Measurements from ENCODE around the gene BOK. TPM values are rescaled to one million over a fixed set of nuclear protein-coding genes. Genes with fewer than 3 reads are reported as not detected.

BOK gene
- total and polyA plus RNA-seq, 2 donors: 2.5 to 5.1 TPM

DNA sequence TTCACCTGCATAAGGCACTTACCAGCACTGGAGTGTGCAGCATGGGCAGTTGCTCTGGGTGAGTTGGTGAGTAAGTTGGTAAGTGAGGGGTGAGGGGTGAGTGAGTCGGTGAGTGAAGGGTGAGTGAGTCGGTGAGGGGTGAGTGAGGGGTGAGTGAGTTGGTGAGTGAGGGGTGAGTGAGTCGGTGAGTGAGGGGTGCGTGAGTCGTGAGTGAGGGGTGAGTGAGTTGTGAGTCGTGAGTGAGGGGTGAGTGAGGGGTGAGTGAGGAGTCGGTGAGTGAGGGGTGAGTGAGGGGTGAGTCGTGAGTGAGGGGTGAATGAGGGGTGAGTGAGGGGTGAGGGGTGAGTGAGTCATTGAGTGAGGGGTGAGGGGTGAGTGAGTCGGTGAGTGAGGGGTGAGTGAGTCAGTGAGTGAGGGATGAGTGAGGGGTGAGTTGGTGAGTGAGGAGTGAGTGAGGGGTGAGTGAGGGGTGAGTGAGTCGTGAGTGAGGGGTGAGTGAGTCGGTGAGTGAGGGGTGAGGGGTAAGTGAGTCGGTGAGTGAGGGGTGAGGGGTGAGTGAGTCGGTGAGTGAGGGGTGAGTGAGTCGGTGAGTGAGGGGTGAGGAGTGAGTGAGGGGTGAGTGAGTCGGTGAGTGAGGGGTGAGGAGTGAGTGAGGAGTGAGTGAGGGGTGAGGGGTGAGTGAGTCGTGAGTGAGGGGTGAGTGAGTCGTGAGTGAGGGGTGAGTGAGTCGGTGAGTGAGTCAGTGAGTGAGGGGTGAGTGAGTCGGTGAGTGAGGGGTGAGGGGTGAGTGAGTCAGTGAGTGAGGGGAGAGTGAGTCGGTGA is 61.3 kb downstream of the BOK start:
- peaks cover 0 to 10% of the 10 kb centered on the region in 2 donors for H3K36me3 ChIP-seq (ENCODE audit: control insufficient read depth in 2 of 2, insufficient read depth in 2 of 2, low read length in 1 of 2)
- no peak overlapping the region for H3K27ac ChIP-seq (ENCODE audit: low read depth in 1 of 2, low read length in 1 of 2)
- WGBS: 97% methylated on average over 20 of the region's 20 CpGs
- H3K4me1 ChIP-seq (ENCODE audit: control insufficient read depth in 2 of 2, insufficient read depth in 2 of 2, low read length in 2 of 2): peaks cover 6 to 14% of the 10 kb centered on the region in 2 donors
- H3K4me3 ChIP-seq (ENCODE audit: low read length in 2 of 2): no peak overlapping the region
- H3K27me3 ChIP-seq (ENCODE audit: control insufficient read depth in 2 of 2, insufficient read depth in 1 of 2, low read length in 1 of 2): no peaks in the 10 kb centered on the region
- DNase-seq (ENCODE audit: low read depth in 6 of 9, low spot score in 9 of 9): no peak
- H3K9me3 ChIP-seq (ENCODE audit: control insufficient read depth in 2 of 2, insufficient read depth in 1 of 2, low read length in 1 of 2): no peaks in the 10 kb centered on the region

DNA sequence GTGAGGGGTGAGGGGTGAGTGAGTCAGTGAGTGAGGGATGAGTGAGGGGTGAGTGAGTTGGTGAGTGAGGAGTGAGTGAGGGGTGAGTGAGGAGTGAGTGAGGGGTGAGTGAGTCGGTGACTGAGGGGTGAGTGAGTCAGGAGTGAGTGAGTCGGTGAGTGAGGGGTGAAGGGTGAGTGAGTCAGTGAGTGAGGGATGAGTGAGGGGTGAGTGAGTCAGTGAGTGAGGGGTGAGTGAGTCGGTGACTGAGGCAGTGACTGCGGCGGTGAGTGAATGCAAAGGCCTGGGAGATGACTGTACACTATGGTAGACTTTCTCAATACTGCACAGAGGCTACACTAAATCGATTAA is 61.8 kb downstream of the BOK start:
- DNase-seq (ENCODE audit: low read depth in 6 of 9, low spot score in 9 of 9): no peak
- H3K4me3 ChIP-seq (ENCODE audit: low read length in 2 of 2): no peak overlapping the region
- no peaks in the 10 kb centered on the region for H3K27me3 ChIP-seq (ENCODE audit: control insufficient read depth in 2 of 2, insufficient read depth in 1 of 2, low read length in 1 of 2)
- 97% methylated on average over 6 of the region's 6 CpGs for WGBS
- no peak overlapping the region for H3K27ac ChIP-seq (ENCODE audit: low read depth in 1 of 2, low read length in 1 of 2)
- H3K9me3 ChIP-seq (ENCODE audit: control insufficient read depth in 2 of 2, insufficient read depth in 1 of 2, low read length in 1 of 2): no peaks in the 10 kb centered on the region
- H3K4me1 ChIP-seq (ENCODE audit: control insufficient read depth in 2 of 2, insufficient read depth in 2 of 2, low read length in 2 of 2): peaks cover 6 to 14% of the 10 kb centered on the region in 2 donors
- peaks cover 0 to 14% of the 10 kb centered on the region in 2 donors for H3K36me3 ChIP-seq (ENCODE audit: control insufficient read depth in 2 of 2, insufficient read depth in 2 of 2, low read length in 1 of 2)

Other genes with a start within 250 kb of the BOK start
- 111 TPM for gene HDLBP, start 243.1 kb upstream of the BOK start, total RNA-seq
- 85.1 TPM for gene HDLBP, start 243.1 kb upstream of the BOK start, polyA plus RNA-seq
- gene SEPTIN2, start 242.8 kb upstream of the BOK start, total RNA-seq: 149 TPM
- 189 TPM for gene SEPTIN2, start 242.8 kb upstream of the BOK start, polyA plus RNA-seq
- gene FARP2, start 202.5 kb upstream of the BOK start, total RNA-seq: 18.2 TPM
- 16.1 TPM for gene FARP2, start 202.5 kb upstream of the BOK start, polyA plus RNA-seq
- gene STK25, start 50.2 kb upstream of the BOK start, total RNA-seq: 86.6 TPM
- gene STK25, start 50.2 kb upstream of the BOK start, polyA plus RNA-seq: 198 TPM
- gene THAP4, start 78.4 kb downstream of the BOK start, total RNA-seq: 36.8 TPM
- gene THAP4, start 78.4 kb downstream of the BOK start, polyA plus RNA-seq: 34.0 TPM
- 30.9 TPM for gene ATG4B, start 78.9 kb downstream of the BOK start, total RNA-seq
- 68.0 TPM for gene ATG4B, start 78.9 kb downstream of the BOK start, polyA plus RNA-seq
- 44.4 TPM for gene DTYMK, start 128.1 kb downstream of the BOK start, total RNA-seq
- gene DTYMK, start 128.1 kb downstream of the BOK start, polyA plus RNA-seq: 20.3 TPM
- 29.8 TPM for gene ING5, start 143.3 kb downstream of the BOK start, total RNA-seq
- gene ING5, start 143.3 kb downstream of the BOK start, polyA plus RNA-seq: 47.3 TPM
- gene D2HGDH, start 175.9 kb downstream of the BOK start, total RNA-seq: 6.4 TPM
- gene D2HGDH, start 175.9 kb downstream of the BOK start, polyA plus RNA-seq: 51.0 TPM
- gene GAL3ST2, start 218.1 kb downstream of the BOK start, total RNA-seq: 0.09 TPM
- 0.02 TPM for gene GAL3ST2, start 218.1 kb downstream of the BOK start, polyA plus RNA-seq